GM18870 (cell line): Measurements from ENCODE around the gene TPM4.
"Not testable (repeated sequence)": the region's sequence is repeated elsewhere in the genome, so short reads cannot be mapped to it uniquely, and the experiment has no call there.

Source experiments
- ATAC-seq: cut with Tn5 transposase; IDR thresholded peaks from one replicate; pipeline ENCODE4 v1.9.1; 2021; ENCODE audit warnings: moderate library complexity; ENCODE audit not compliant: unreplicated experiment

The TPM4 gene

DNA sequence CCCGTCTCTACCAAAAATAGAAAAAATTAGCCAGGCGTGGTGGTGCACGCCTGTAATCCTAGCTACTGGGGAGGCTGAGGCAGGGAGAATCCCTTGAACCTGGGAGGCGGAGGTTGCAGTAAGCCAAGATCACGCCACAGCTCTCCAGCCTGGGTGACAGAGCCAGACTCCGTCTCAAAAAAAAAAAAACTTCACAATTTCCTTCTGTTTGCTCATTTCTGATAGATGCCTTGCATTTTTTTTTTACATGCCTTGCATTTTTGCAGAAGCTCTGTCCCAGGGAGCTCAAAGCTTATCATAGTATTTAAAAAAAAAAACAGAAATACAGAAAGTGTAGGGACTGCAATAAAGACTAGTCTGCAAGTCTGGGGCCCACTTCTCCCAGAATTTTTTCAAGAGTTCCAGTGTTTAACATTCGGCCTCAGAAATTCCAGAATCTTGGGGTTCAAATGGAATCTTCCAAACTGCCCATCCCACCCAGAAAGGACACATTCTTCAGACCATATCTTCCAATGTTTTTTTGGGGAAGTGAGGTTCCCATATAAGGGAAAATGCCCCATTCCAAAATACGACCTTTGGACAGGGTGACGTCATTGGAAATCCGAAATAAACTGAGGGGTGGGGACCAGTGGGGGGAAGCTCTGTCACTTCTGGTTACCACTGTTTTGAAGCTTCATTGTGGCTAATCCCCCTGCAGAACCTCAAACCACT lies 18.2 kb downstream of the TPM4 start:
- ATAC-seq: no peak

DNA sequence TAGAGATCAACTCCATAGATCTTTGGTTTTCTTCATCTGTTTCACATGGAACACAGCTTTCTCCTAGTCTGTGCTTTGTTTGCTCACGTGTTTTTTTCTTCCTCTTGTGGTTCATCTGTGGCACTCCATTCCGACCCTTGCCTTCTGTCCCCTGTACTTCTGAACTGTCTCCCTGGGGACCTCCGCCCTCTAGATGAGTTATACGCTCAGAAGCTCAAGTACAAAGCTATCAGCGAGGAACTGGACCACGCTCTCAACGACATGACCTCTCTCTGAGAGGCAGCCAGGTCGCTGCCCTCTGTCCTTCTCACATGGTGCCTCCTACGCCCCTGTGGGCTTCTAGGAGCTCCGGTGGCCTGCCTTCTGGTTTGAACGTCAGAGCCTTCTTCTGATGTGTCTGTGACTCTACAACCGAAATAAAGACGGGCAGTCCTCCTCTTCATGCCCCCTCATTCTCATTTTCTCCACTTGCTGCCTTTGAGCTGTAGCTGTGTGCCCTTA lies 18.8 kb downstream of the TPM4 start:
- ATAC-seq: no peak

DNA sequence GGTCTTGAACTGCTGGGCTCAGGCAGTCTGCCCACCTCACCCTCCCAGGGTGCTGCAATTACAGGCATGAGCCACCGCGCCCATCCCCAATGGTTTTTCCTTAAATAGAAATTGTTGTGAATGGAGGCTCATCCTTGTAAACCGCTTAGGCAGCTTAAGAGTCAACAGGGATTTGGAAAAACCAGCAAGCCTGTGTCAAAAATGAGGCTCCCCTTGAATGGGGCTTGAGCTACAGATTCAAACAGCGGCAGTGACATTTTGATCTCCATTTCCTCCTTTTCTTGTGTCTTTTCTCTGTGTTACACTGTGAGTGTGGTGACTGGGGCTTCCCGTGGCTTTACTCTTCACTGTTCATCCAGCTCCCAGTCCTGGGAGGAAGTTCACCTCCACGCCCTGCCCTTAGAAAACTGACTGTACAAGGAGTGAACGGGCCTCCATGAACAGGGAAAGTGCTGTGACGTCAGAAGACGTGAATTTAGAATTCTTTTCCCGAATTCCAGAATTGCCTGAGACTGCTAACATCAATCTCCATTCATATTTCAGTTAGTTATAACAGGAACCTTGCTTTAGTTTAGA lies 20.1 kb downstream of the TPM4 start:
- ATAC-seq: no peak

DNA sequence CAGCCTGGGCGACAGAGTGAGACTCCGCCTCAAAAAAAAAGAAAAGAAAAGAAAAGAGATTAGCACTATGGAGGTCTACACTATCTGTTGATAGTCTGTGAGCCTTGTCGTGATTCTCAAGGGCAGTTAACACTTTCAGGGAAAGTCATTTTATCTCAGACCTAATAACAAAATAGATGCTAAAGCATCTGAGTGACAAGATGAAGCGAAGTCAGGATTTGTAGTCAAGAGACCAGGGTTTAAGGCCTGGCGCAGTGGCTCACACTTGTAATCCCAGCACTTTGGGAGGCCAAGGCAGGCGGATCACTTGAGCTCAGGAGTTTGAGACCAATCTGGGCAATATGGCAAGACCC lies 22.1 kb downstream of the TPM4 start:
- no peak for ATAC-seq

DNA sequence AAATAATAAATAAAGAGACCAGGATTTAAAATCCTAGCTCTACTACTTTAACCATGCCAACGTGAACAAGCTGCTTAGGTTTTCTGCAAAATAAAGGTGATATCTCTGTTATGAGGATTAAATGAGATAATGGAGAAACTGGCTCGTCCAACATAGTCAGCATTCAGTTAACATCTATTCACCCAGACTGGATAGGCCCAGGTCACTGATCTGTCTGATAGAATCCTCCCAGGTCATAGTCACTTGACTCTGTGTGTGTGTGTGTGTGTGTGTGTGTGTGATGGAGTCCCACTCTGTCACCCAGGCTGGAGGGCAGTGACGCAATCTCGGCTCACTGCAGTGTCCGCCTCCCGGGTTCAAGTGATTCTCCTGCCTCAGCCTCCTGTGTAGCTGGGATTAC lies 22.5 kb downstream of the TPM4 start:
- ATAC-seq: no peak

DNA sequence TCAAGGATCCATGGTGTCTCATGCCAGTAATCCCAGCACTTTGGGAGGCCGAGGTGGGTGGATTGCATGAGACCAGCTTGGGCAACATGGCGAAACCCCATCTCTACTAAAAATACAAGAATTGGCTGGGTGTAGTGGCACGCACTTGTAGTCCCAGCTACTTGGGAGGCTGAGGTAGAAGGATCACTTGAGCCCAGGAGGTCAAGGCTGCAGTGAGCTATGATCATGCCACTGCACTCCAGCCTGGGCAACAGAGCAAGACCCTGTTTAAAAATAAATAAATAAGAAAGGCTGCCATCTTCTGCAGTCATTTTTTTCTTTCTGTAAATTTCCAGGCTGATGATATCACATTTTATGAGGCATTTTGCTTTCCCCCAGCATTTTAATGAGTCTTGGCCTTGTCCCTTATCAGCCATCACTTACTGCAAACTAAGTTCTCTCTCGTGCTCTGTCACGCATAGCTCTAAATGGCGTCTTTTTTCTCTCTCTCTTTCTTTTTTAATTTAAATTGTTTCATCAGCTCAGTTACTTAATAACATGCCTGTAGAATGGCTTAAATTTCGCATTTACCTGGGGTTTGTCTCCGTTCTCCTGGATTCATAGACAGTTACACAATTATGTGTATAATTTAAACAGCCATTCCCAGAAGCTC lies 23.1 kb downstream of the TPM4 start:
- not testable (repeated sequence) for ATAC-seq

DNA sequence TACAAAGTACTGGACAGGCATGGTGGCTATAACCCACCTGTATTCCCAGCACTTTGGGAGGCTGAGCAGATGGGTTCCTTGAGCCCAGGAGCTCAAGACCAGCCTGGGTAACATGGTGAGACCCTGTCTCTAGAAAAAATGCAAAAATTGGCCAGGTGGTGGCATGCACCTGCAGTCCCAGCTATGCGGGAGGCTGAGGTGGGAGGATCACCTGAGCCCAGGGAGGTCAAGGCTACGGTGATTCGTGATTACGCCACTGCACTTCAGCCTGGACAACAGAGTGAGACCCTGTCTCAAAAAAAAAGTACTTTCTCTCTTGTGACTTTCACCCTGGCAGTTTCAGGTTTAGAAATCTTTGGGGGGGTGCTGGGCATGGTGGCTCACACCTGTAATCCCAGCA lies 24.2 kb downstream of the TPM4 start:
- ATAC-seq: no peak

DNA sequence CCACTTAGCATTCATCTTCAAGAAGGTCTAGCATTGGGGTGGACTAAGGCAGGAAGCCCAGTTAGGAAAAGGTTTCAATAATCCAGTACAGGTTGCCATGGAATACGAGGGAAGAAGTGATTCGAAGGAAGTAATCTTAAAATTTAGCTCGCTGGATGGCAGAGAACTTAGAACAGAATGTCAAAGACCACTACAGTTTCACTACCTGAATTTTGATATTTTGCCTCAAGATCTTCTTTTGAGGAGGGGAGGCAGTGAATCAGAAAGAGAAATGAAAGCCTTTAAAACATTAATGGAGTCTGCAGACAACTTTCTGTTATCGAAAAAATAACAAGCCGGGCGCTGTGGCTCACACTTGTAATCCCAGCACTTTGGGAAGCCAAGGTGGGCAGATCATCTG lies 28.4 kb downstream of the TPM4 start:
- no peak for ATAC-seq

DNA sequence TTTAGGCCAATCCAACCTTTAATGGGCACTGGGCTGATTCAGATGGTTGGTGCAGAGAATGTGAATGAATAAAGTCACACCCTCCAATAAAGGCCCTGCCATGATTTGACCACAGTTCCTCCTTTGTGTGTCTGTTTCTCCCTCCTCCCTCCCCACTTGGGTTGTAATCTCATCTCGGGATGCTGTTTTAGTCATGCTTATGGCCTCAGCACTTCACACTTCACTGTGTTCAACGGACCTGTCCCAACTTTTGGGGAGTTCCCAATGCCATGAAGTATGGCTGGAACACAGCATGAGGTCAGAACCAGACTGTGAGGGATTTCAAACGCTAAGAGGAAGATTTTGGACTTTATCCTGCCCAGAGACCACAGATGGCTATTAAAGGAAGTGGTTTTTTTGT lies 29.8 kb downstream of the TPM4 start:
- ATAC-seq: no peak

DNA sequence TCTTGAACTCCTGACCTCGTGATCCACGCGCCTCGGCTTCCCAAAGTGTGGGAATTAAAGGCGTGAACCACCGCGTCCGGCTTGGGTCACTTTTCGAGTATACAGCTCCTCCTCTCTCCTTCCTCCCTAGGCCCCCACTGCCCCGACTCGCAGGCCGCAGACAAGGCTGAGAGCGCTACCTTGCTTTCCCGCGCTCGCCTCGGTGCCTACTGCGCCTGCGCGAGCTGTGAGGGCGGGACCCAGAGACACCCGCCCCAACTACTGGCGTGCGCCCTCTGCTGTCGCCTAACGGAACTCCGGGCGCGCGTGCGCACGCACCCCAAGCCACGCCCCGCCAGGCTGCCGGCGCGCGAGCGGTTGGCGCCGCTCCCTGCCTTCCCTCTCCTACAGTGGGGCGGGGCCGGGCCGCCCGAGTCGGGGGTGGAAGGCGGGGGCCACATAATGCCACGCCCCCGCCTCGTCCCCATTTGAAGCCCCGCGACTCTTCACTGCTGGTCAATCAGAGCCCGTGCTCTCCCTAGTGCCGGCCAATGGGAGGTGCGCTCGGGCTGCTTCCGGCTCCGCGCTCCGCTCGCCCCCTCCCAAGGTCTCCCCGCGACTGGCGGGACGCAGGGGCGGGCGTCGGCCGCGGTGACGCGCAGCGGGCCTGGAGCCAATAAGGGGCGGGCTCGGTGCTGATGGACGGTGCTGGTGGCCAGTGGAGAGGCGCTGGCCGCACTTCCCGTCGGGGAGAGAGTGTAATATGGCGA lies 35.0 kb downstream of the TPM4 start, which contains the start of gene RAB8A:
RAB8A (plus strand) TSS at position 730 of the 749 bp plus-strand sequence; CDS start at position 743, 13 bp downstream.
- peak; percentile 51 for ATAC-seq

DNA sequence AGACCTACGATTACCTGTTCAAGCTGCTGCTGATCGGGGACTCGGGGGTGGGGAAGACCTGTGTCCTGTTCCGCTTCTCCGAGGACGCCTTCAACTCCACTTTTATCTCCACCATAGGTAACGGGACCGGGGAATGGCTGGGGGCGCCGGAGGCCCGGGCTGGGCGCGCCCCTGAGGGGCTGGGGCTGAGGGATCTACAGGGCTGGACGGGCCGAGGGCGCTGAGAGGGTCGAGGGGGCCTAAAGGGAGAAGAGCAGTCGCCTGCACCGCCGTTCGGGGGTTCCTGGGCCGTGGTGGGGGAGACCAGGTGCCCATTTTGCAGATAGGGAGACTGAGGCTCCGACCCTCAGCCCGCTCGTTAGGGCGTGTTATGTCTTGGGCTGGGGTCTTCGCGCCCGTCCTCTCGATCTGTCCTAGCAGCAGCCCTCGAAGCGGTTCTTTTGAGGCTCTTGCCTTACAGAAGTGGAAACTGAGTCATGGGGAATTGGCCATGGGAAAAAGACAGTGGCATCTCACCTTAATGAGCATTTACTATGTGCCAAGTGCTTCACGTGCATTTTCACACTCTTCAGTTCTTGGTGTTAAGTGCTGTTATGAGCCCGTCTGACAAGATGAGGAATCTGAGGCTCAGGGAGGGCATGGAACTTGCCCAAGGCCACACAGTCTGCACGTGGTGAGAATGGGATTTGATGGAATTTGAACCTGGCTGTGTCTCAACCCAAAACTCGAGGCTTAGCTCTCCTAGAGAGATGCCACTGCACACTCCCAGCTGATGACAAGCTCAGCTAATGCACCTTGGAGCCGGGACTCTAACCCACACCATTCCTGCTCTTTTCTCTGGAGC lies 35.8 kb downstream of the TPM4 start:
- ATAC-seq: no peak

DNA sequence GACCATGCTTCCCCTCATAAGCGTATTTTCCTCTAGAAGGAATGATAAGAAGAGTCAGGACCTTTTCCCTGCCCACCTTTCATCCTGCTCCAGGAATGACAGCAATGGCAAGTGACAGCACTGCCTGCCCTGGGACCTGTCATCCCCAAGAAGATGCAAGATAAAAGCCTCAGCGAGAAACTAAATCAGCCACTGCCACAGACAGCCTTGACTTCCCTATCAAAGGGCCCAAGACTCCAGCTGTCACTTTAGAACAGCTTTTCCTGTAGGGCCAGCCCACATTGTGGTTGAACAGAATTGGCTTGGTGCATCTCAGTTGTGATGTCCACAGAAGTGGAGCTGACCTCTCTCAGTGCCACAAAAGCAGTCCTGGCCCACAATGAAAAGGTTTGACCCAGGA lies 36.5 kb downstream of the TPM4 start:
- no peak for ATAC-seq

DNA sequence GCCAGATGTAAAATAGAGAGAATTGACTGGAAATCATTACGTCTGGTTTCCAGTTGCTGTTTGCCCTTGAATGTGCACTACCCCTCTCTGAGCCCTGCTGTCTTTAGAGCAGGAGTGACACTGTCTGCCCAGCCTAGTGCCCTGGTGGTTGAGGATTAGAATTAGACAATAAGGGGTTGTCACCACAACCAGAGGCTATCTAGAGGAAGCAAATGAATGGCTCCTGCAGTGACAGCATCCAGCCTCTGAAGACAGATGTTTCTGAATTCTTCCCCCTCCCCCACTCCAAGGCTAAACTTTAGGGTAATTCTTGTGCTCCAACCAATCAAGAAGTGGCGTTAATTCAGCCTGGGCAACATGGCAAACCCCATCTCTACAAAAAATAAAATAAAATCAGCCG lies 37.4 kb downstream of the TPM4 start:
- no peak for ATAC-seq

DNA sequence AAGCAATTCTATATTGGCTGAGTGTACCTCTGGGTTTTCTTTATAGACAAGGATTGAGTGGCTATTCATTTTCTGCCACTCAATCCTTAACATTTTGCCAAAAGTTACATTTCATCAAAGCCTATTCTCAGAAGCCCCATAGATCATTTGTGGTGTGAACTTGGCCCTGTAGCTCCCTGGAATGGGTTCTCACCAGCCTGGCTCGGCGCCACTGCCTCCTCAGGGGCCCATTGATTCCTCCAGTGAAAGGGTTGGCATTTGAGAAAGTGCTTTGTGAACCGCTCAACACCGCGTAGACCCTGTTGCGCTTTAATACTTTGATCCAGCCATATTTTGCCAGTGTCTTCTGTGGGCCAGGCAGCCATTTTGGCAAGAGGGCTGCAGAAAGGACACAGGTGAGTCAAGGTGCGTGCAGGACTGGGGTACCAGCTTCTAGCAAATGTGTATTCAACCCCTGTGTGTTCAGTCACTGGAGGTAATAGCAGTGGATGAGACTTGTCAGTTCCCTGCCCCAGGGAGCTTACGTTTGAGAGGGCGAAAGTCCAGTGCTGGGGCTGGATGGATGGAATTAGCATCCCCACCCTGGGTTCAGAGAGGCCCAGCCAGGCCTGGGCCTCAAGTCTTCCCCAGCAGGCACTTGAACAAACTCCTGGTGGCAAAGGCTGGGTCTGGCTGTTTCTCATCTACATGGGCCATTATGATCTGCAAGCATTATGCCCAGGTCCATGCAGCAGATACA lies 39.2 kb downstream of the TPM4 start:
- no peak for ATAC-seq

DNA sequence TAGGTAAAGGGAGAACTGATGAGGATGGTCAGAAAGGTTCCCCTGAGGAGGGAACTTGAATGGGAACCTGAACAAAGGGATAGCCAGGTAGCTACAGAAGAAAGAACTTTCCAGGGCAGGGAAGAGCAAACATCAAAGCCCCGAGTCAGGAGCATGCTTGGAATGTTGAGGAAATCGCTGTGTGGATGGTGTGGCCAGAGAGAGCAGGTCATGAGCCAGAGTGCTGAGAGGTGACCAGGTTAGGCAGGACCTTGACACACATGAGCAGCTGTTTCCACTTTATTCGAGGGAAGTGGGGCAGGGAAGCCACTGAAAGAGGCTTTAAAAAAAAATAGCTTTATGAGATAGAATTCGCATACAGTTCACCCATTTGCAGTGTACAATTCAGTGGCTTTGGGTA lies 39.8 kb downstream of the TPM4 start:
- no peak for ATAC-seq

DNA sequence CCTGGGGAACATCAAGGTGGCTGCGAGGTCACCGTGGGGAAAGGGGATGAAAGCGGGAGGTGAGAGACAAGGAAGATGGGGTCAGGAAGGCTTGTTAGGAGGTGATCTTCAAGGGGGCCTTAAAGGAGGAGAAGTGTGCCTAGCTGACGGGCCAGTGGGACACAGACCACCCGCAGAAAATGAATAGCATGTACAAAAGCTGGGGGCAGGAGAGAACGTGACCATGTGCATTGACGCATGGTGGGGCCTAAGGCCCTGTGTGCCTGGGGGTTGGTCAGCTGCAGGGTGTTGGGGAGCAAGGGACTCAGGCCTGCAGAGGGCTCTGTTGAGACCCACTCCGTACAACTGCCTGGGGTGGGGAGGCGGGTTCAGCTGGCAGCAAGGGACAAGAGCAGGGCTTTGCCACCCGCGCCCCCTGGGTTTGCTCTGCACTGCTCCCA lies 41.3 kb downstream of the TPM4 start:
- ATAC-seq: no peak

DNA sequence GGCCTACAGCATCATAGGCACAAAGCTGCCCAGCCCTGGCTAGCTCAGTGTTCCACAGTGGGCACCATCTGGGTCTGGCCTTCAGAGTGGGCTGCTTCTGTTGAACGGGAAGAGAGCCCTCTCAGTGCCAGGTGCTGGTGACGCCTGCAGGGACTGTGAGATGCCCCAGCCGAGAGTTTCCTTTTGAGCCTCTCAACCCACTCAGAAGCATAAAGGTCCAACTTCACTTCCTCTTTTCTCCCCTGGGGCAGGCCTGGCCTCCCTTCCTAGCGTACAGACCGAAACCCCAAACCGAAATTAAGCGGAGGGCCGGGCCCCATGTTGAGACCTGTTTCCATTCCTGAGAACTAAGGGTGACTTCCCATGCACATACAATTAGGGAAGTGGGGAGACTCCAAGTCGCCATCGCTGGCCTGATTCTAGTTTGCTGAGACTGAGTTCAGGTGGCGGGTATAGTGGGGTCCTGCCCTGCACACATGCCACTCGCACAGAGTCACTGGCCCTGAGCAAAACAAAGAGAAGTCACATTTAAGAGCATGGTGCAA lies 42.3 kb downstream of the TPM4 start:
- peak; percentile 74 for ATAC-seq

DNA sequence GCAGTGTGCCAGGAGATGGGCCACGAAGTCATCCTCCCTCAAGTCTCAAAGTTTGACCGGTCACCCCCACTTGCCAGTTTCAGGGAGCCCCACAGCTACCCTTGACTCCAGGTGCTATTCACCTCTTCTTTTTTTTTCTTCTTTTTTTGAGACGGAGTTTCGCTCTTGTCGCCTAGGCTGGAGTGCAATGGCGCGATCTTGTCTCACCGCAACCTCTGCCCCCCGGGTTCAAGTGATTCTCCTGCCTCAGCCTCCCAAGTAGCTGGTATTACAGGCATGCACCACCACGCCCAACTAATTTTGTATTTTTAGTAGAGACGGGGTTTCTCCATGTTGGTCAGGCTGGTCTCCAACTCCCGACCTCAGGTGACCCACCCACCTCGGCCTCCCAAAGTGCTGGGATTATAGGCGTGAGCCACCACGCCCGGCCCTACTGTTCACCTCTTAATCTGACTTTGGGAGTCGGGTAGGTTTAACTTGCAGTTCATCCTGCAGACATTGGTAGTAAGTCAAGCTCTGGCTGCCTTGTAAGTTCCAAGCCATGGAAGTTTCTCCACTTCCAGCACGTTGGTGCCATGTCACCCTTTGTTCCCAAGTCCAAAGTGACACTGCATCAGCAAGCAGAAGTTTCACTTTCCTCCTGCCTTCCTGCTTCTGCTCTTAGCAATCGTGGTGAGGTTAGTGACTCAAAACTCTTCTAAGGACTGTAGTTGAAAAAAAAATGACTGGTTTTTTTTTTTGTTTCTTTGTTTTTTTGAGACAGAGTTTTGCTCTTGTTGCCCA lies 43.0 kb downstream of the TPM4 start:
- not testable (repeated sequence) for ATAC-seq

DNA sequence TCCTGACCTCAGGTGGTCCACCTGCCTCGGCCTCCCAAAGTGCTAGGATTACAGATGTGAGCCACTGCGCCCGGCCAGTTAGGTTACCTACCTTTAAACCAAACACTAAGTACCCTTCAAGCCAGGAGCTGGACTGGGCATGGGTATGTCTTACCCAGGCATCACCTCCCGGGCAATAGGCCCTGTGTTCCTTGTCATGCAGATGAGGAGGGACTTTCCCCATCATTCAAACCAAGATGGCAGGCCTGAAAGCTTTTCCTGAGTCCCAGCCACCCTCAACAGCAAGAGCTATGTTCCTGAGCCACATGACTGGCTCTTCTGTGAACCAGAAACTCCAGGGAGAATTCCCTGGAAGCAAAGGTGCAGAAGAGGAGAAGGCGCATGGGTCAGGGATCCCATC lies 44.8 kb downstream of the TPM4 start:
- no peak for ATAC-seq
